ENCODE measurements around the gene DESI1.
"Not testable (repeated sequence)": the region's sequence is repeated elsewhere in the genome, so short reads cannot be mapped to it uniquely, and the experiment has no call there.

DNA sequence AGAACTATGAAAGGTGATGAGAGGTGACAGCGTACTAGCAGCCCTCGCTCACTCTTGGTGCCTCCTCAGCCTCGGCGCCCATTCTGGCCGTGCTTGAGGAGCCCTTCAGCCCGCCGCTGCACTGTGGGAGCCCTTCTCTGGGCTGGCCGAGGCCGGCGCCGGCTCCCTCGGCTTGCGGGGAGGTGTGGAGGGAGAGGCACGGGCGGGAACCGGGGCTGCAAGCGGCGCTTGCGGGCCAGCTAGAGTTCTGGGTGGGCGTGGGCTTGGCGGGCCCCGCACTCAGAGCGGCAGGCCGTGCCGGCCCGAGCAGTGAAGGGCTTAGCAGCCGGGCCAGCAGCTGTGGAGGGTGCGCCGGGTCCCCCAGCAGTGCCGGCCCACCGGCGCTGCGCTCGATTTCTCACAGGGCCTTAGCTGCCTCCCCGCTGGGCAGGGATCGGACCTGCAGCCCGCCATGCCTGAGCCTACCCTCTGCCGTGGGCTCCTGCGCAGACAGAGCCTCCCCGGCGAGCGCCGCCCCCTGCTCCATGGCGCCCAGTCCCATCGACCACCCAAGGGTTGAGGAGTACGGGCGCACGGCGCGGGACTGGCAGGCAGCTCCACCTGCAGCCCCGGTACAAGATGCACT is 27.4 kb downstream of the DESI1 start:
- TF ChIP-seq, protein P1, sequence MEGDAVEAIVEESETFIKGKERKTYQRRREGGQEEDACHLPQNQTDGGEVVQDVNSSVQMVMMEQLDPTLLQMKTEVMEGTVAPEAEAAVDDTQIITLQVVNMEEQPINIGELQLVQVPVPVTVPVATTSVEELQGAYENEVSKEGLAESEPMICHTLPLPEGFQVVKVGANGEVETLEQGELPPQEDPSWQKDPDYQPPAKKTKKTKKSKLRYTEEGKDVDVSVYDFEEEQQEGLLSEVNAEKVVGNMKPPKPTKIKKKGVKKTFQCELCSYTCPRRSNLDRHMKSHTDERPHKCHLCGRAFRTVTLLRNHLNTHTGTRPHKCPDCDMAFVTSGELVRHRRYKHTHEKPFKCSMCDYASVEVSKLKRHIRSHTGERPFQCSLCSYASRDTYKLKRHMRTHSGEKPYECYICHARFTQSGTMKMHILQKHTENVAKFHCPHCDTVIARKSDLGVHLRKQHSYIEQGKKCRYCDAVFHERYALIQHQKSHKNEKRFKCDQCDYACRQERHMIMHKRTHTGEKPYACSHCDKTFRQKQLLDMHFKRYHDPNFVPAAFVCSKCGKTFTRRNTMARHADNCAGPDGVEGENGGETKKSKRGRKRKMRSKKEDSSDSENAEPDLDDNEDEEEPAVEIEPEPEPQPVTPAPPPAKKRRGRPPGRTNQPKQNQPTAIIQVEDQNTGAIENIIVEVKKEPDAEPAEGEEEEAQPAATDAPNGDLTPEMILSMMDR (conservative IDR thresholded peaks at IDR 0.05; ENCODE audit: low read depth, low read length) = not testable (repeated sequence)
- TF ChIP-seq EZH2phosphoT487 (IDR thresholded peaks at IDR 0.05; ENCODE audit: borderline replicate concordance, low read length) = not testable (repeated sequence)
